Stimulated activated effector memory CD8-positive, alpha-beta T cell treated with anti-CD3 and anti-CD28 coated beads, Interleukin-12 subunit alpha, Interleukin-12 subunit beta, amount 100 ng/mL, for 72 hours (primary cell): Measurements from ENCODE around the gene SGCD.
"Not testable (repeated sequence)": the region's sequence is repeated elsewhere in the genome, so short reads cannot be mapped to it uniquely, and the experiment has no call there.

ENCODE experiments used
- ATAC-seq: fragments of 150-1000 bp; cut with Tn5 transposase; 2 replicates; pipeline ENCODE4 v1.10.0; 2021
- DNase-seq, 2 donors: peaks; one replicate each; pipeline ENCODE4 v3.0.0; 2021 to 2022; ENCODE audit warnings: low spot score in 2 of 2
- H3K27ac Mint-ChIP-seq: one replicate; pipeline ENCODE4 v1.8.0; 2022; ENCODE audit warnings: mild to moderate bottlenecking, mixed read lengths
- H3K36me3 Mint-ChIP-seq: one replicate; pipeline ENCODE4 v1.8.0; 2022; ENCODE audit warnings: mild to moderate bottlenecking, mixed read lengths
- H3K4me1 Mint-ChIP-seq: one replicate; pipeline ENCODE4 v1.8.0; 2022; ENCODE audit warnings: mixed read lengths
- H3K4me3 Mint-ChIP-seq: one replicate; pipeline ENCODE4 v1.8.0; 2022; ENCODE audit warnings: mild to moderate bottlenecking, mixed read lengths
- H3K9me3 Mint-ChIP-seq: one replicate; pipeline ENCODE4 v1.8.0; 2022; ENCODE audit warnings: mixed read lengths

Gene SGCD

DNA sequence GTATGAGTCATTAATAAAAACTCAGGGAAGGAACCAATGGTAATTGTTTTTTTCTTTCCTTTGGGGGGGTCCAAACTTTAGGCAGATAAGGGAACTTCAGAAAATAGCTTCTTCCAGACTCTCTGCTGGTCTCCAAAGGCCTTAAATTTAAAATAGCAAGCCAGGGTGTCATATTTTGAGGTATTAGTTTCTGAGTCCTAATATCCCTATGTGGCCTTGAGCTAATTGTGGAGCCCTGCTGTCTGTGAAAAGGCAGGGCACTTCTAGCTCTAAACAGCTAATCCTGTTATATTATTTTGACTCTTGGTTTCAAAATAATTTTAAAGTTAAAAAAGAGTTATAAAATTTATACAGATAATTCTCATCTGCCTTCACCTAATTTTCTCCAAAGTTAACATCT lies 327.5 kb downstream of the SGCD start:
- Mint-ChIP-seq H3K36me3 (no peaks in the 10 kb centered on the region), H3K9me3 (no peaks in the 10 kb centered on the region), H3K4me1 (no peaks in the 10 kb centered on the region), H3K27ac (no peak overlapping the region), H3K4me3 (no peak overlapping the region)
- no peak for ATAC-seq
- DNase-seq, result no peak

DNA sequence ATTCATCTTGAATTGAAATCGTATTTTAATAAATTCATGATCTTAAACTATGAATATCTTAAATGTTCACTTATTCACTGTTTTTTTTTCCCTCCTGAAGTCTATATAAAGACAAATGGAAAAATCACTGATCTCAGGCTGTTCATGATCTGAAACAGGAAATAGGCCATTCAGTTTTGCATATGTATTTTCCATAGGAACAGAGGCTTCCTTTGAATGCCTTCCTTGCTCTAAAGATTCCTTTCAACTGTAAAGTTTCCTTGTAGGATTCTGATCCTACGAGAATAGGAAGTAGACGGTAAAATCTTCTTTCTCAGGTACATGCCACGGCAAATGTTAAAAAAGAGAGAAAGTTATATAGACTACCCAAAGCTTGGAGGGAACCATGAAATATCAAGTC lies 328.8 kb downstream of the SGCD start:
- Mint-ChIP-seq H3K36me3 (no peaks in the 10 kb centered on the region), H3K4me3 (no peak overlapping the region), H3K4me1 (no peaks in the 10 kb centered on the region), H3K27ac (no peak overlapping the region), H3K9me3 (no peaks in the 10 kb centered on the region)
- no peak for DNase-seq
- ATAC-seq, result no peak

DNA sequence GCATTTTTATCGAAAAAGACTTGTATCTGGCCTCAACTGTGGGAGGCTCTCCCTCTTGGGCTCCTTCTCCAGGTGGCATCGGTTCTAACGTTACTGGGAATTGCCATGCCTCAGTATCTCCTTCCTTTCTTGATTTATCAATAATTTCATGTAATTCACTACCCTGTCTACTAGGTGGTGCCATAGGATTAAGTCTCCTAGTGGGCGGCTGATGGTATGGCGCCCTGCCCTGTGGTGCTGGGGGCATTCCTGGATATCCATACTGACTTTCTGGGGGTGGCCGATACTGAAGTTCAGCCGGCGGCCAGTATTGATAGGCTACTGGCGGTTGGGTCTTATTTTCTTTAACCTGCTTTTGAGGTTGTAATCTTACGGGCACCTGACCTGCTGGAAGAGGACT lies 337.9 kb downstream of the SGCD start:
- ATAC-seq, H3K36me3 Mint-ChIP-seq: not testable (repeated sequence)

DNA sequence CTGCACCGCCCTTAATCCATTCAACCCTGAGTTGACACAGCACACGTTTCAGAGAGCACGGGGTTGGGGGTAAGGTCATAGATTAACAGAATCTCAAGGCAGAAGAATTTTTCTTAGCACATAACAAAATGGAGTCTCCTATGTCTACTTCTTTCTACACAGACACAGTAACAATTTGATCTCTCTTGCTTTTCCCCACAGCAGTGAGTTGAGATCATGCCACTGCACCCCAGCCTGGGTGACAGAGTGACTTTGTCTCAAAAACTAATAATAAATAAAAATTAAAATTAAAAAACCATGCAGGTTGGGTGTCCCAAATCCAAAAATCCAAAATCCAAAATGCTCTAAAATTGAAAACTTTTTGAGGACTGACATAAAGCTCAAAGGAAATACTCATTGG lies 339.7 kb downstream of the SGCD start:
- H3K4me1 Mint-ChIP-seq, DNase-seq: not testable (repeated sequence)

More for the DNA sequence above, 337.9 kb downstream of the SGCD start:
- not testable (repeated sequence) for H3K4me3 Mint-ChIP-seq, H3K9me3 Mint-ChIP-seq, DNase-seq, H3K4me1 Mint-ChIP-seq, H3K27ac Mint-ChIP-seq

DNA sequence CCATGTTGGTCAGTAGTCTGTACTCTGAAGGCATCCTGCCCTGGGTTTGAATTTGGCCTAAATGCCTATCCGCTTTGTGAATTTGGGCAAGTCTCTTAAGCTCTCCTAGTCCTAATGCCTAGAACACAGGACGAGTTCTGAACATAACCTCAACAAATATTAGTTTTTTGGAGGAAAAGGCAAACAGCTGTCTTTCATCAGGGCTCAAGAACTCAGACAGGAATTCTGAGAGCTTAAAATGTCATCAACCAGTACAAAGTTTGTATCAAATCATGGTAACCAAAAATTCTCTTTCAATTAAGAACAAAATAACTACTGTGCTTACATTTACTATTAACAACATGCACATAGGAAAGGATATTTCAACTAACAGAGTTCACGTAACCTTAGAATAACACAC lies 340.7 kb downstream of the SGCD start:
- no peak for ATAC-seq
- no peaks in the 10 kb centered on the region for H3K9me3 Mint-ChIP-seq
- H3K27ac Mint-ChIP-seq, result no peak overlapping the region
- H3K4me3 Mint-ChIP-seq, result no peak overlapping the region
- DNase-seq, result no peak
- no peaks in the 10 kb centered on the region for H3K36me3 Mint-ChIP-seq
- H3K4me1 Mint-ChIP-seq, result no peaks in the 10 kb centered on the region

More for the DNA sequence above, 339.7 kb downstream of the SGCD start:
- H3K36me3 Mint-ChIP-seq, H3K27ac Mint-ChIP-seq, ATAC-seq, H3K9me3 Mint-ChIP-seq, H3K4me3 Mint-ChIP-seq: not testable (repeated sequence)

DNA sequence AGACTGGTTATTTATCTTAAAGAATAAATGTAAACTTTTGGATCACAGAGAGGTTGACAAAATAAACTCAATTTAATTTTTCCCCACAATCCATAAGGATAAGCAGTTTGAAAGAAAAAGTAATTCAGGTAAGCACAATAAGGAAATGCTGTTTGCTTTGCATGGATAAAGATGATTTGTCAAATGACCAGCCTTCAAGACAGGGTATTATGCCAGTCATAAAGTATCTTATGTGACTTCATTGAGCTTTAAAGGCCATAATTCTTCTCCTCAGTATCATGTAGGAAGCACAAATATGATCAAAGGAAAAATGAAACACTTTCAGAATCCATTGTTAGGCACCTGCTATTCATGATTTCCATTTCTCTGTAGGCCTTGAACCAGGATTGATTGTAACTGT lies 342.5 kb downstream of the SGCD start:
- Mint-ChIP-seq H3K27ac (no peak overlapping the region), H3K4me3 (no peak overlapping the region), H3K36me3 (no peaks in the 10 kb centered on the region), H3K9me3 (no peaks in the 10 kb centered on the region), H3K4me1 (no peaks in the 10 kb centered on the region)
- no peak for DNase-seq
- ATAC-seq, result no peak

DNA sequence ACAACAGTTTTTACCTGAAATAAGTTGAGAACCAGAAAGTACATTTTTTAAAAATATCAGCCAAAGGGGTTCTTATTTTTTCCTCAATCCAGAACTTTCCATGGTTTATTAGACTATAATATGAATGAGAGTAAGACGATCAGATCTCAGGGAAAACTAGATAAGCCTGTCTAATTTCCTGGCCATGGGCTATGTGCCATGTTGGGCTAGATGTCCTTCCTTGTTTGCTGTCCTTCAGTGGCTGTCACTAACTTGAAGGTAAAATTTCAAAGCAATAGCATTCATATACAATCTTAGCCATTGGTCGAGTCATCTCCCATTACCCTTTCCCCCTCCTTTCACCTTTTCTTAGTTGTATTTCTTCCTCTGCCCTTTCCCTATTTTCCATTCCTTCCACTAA lies 343.7 kb downstream of the SGCD start:
- H3K4me3 Mint-ChIP-seq, result no peak overlapping the region

DNA sequence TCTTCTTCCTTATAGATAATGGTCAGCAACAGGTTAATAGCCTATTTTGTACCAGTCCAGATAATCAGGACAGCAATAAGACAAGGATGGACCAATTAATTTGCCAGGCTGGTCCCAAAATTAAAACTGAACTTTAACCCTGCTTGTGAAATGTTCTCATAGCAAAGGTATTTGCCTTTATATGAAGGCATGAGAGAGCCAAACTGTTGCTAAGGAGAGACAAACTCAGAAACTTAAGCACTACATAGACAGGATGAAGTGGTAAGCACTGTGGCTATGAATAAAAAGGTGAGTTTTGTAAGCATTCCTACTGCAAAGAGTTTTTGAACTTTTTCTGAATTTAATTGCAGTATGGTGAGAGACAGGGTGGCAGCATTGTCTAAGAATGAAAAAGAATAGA lies 348.4 kb downstream of the SGCD start:
- no peak overlapping the region for H3K27ac Mint-ChIP-seq
- no peaks in the 10 kb centered on the region for H3K36me3 Mint-ChIP-seq
- no peaks in the 10 kb centered on the region for H3K4me1 Mint-ChIP-seq
- no peaks in the 10 kb centered on the region for H3K9me3 Mint-ChIP-seq
- ATAC-seq (no peak), DNase-seq (no peak)
- H3K4me3 Mint-ChIP-seq, result no peak overlapping the region

More for the DNA sequence above, 343.7 kb downstream of the SGCD start:
- DNase-seq, result no peak
- H3K36me3 Mint-ChIP-seq, result no peaks in the 10 kb centered on the region
- no peak overlapping the region for H3K27ac Mint-ChIP-seq
- no peaks in the 10 kb centered on the region for H3K9me3 Mint-ChIP-seq
- no peak for ATAC-seq
- H3K4me1 Mint-ChIP-seq, result no peaks in the 10 kb centered on the region

DNA sequence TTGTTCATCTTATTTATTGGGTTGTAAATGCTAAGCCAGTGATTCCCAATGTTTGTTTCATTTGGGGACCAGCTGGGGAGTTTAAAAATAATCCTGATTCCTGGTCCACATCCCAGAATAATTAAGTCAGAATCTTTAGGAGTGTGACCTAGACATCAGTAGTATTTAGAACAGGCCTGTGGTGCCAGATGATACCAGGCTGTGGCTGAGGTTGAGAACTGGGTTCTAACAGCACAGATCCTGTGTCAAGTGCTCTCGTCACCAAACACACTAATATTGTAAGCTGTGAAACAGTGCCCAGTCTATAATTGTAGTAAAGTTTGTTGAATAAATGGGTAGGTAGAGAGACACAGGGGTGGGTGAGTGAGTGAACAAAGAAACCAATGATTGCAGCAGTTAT lies 351.0 kb downstream of the SGCD start:
- DNase-seq (no peak), ATAC-seq (no peak)
- Mint-ChIP-seq H3K4me1 (no peaks in the 10 kb centered on the region), H3K36me3 (no peaks in the 10 kb centered on the region), H3K27ac (no peak overlapping the region), H3K9me3 (no peaks in the 10 kb centered on the region), H3K4me3 (no peak overlapping the region)

DNA sequence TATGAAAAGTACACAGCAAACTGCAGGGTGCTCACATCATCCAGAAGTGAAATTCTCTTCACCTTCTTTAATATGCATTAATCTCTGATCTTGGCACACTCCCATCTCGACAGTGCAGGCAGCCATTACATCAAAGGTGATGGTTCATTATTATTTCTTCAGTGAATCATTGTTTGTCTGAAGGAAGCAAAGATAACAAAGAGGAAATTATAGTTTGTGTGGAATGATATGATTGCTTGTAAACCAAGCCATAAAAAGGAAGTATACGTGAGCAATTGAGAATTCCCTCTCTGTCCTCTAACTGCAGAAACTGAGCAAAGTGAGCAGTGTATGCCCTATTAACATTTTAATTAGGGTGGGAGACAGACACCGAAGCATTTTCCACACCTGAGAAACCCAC lies 351.5 kb downstream of the SGCD start:
- no peak overlapping the region for H3K4me3 Mint-ChIP-seq
- no peaks in the 10 kb centered on the region for H3K4me1 Mint-ChIP-seq
- no peak overlapping the region for H3K27ac Mint-ChIP-seq
- DNase-seq (no peak), ATAC-seq (no peak)
- H3K9me3 Mint-ChIP-seq, result no peaks in the 10 kb centered on the region
- no peaks in the 10 kb centered on the region for H3K36me3 Mint-ChIP-seq

DNA sequence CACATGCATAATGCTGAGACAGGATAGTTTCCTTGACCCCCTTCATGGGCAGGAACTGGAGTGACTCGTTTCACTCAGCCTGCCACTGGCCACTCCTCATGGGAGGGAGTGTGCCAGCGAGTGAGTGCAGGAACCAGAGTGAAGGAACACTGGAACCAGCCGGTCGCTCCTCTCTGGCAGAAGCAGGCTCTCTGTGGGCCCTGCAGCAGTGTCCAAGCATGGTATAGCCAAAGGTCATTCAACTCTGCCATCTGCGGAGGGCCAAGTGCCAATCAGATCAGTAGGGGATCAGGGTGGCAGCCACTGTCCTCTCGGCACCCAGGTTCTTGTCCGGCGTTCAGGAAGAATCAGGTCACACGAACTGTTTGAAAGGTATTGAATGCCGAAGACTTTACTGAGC lies 353.9 kb downstream of the SGCD start:
- H3K4me1 Mint-ChIP-seq, result no peaks in the 10 kb centered on the region
- H3K9me3 Mint-ChIP-seq, result no peaks in the 10 kb centered on the region
- DNase-seq (no peak), ATAC-seq (no peak)
- H3K27ac Mint-ChIP-seq, result no peak overlapping the region
- H3K36me3 Mint-ChIP-seq, result no peaks in the 10 kb centered on the region
- no peak overlapping the region for H3K4me3 Mint-ChIP-seq

DNA sequence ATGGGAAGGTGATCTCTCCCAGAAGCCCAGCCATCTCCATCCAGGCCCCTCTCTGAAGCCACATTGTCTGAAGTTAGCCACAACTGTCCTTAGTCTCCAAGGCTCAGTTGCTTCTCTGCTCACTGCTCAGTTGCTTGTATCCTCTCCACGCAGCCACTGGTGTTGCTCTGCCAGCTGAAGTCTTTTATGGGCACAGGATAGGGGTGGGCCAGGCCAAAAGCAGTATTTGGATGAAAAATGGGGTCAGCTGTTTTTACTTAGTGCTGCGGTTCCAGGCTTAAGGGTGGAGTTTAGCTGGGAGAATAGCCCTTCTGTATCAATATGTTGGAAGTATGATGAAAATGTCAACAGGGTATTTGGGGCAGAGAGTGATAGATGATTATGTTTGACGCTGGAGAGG lies 354.3 kb downstream of the SGCD start:
- Mint-ChIP-seq H3K4me1 (no peaks in the 10 kb centered on the region), H3K9me3 (no peaks in the 10 kb centered on the region), H3K4me3 (no peak overlapping the region), H3K27ac (no peak overlapping the region), H3K36me3 (no peaks in the 10 kb centered on the region)
- peak; percentile 8 for ATAC-seq
- DNase-seq, result no peak

DNA sequence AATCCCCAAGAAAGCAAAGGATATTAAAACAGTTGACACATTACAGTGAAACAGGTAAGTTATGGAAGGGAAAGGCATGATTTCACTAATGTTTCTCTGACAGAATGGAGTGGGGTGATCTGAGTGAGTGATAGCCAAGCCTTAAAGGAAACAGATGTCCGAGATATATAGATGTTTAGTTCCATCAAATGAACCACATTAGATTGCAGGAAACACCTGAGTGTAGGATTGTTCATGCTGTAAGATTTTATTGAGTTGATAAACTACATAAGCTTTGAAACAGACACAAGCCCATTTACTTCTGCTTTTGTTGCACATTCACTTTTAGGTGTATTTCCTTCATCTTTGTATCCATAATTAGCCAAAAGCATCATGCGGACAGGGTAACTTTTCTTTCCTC lies 356.0 kb downstream of the SGCD start:
- no peak overlapping the region for H3K27ac Mint-ChIP-seq
- H3K9me3 Mint-ChIP-seq, result no peaks in the 10 kb centered on the region
- no peaks in the 10 kb centered on the region for H3K4me1 Mint-ChIP-seq
- DNase-seq, result no peak
- no peak overlapping the region for H3K4me3 Mint-ChIP-seq
- ATAC-seq, result no peak
- no peaks in the 10 kb centered on the region for H3K36me3 Mint-ChIP-seq

DNA sequence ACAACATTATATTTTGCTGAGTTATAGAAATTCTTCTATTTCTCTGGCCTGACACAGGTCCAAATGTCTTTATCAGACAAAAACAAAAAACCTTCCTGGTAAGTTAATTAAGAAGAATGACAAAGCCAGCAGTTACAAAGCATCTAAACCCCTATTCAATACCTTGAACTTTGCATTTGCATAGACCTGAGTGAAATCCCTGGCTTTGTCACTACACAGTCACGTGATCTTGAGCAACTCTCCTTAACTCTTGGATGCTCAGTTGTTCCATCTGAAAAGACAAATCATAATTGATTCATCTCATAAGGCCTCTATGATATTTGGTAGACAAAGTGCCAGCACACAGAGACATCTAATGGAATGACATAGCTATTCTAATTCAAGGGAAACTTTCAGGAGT lies 356.5 kb downstream of the SGCD start:
- no peaks in the 10 kb centered on the region for H3K4me1 Mint-ChIP-seq

DNA sequence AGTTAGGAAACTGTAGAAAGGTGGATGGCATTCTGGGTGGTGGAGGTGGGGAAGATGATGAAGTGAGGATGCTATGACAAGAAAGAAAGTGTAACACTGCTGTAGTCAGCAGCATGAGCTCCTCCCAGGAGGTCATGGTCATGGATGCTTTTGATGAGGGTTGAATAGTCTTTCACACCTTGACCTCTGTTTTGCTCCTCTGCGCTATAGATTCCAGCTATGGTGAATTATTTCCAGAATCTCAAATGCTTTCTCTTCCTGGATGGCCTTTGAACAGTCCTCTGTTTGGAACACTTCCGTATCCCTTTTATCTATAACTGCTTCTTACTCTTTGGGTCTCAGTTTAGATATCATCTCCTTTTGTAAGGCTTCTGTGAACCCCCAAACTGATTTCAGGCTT lies 357.3 kb downstream of the SGCD start:
- DNase-seq, result no peak
- no peak for ATAC-seq
- H3K36me3 Mint-ChIP-seq, result no peaks in the 10 kb centered on the region
- no peak overlapping the region for H3K27ac Mint-ChIP-seq
- H3K4me1 Mint-ChIP-seq, result no peaks in the 10 kb centered on the region
- H3K4me3 Mint-ChIP-seq, result no peak overlapping the region
- H3K9me3 Mint-ChIP-seq, result no peaks in the 10 kb centered on the region

More for the DNA sequence above, 356.5 kb downstream of the SGCD start:
- H3K36me3 Mint-ChIP-seq, result no peaks in the 10 kb centered on the region
- no peak for DNase-seq
- no peak overlapping the region for H3K27ac Mint-ChIP-seq
- H3K4me3 Mint-ChIP-seq, result no peak overlapping the region
- ATAC-seq, result no peak
- no peaks in the 10 kb centered on the region for H3K9me3 Mint-ChIP-seq

DNA sequence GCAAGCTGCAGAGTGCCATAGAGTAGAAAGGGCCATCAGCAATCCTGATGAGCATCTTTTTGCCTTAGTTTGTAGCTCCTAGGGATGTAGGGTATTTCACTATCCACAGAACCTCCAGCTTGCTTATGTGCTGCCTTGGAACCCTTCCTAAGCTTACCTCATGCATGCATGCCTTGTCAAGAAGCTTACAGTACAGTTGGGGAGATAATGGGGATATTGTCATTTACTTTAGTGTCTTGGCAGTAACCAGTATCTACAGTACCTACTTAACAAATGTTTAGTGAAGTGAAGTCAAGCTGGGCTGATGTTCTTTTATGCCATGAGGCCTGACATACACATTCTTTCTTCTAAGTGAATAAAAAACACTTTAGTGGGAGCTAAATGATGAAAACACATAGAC lies 358.5 kb downstream of the SGCD start:
- no peak overlapping the region for H3K27ac Mint-ChIP-seq
- H3K9me3 Mint-ChIP-seq, result no peaks in the 10 kb centered on the region
- no peak for DNase-seq
- H3K36me3 Mint-ChIP-seq, result no peaks in the 10 kb centered on the region
- no peaks in the 10 kb centered on the region for H3K4me1 Mint-ChIP-seq
- H3K4me3 Mint-ChIP-seq, result no peak overlapping the region
- ATAC-seq, result no peak

DNA sequence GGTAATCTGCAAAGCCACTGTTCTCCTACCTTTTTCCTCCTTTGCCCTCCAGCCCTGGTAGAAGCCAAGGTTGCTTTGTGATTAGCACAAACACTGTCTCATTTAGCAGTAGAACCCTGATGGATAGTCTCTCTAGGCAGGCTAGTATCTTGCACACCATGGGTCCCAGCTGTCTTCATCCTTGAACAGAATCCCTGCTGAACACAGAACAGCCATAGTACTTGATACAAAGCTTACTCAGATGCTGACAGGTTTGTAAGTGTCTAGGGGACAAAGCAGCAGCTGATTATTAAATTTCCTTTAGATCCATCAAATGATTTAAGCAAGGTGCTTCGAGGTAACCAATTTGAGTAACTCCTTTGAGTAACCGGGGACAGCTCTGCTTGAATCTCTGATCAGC lies 359.4 kb downstream of the SGCD start:
- Mint-ChIP-seq H3K9me3 (no peaks in the 10 kb centered on the region), H3K27ac (no peak overlapping the region), H3K4me3 (no peak overlapping the region), H3K4me1 (no peaks in the 10 kb centered on the region), H3K36me3 (no peaks in the 10 kb centered on the region)
- no peak for ATAC-seq
- DNase-seq, result no peak
